ENCODE results near the gene TBC1D8B.

Gene TBC1D8B

DNA sequence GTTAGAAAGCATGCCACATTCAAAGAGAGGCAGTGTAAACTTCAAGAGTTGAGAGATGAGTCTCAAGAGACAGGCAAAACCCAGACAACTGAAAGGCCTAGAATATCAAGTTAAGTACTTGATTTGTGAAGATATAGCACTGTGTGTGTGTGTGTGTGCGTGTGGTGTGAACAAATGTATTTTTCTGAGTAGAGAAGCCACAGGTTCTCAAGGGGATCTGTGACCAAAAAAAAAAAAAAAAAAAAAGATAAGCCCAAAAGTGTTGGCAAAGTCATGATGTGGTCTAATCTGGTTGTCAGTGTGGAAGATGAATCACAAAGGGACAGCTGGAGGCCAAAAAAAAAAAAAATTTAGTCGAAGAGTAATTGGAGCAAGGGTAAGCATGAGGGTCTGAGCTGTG lies 96.8 kb downstream of the TBC1D8B start:
- no peak for DNase-seq

DNA sequence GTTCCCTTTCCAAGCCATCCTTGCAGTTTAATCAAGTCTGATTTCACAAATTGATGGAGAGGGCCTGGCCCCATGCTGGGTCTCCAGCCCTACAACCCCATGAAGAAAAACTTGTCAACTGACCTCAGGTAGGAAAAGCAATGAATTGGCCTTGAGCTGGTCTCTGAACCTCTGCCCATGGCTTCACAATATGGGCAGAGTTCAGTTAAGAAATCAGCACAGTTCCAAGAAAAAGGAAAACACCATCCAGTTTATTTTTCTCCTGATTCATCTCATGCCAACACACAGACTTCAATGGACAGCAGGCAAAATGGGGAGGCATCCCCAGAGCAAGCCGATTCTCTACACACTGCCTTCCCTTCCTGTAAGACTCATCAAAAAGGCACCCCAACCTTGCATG lies 97.4 kb downstream of the TBC1D8B start:
- peak; percentile 7 for DNase-seq

DNA sequence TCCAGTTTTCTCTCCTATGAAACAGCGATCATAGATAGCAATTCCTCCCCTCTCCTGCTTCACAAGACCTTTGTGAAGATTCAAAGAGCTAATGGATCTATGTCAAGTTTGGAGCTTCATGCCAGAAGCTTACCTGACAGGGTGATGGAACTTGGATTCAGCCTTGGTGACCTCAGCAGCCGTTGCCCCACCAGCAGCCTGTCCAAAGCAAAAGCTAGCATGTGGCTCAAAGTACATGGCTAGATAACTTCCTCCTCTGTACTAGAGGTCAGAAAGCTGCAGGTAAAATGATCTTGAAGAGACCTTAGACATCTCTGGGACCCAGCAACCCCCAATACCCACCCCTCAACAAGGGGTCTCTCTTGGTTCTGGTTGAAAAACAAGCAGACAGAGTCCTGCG lies 98.9 kb downstream of the TBC1D8B start:
- DNase-seq, result no peak

GRCh38 chrX:106901781-106902219 lies 99.3 kb downstream of the TBC1D8B start:
- DNase-seq, result no peak

GRCh38 chrX:106902684-106903083 lies 100.2 kb downstream of the TBC1D8B start:
- no peak for DNase-seq

- DNase-seq, result no peak
Measured at GRCh38 chrX:106903291-106903824, 100.9 kb downstream of the TBC1D8B start, which contains the start of gene RIPPLY1. Gene RIPPLY1 (minus strand): TSS chrX:106903341. CDS start chrX:106903287, 54 bp downstream.

DNA sequence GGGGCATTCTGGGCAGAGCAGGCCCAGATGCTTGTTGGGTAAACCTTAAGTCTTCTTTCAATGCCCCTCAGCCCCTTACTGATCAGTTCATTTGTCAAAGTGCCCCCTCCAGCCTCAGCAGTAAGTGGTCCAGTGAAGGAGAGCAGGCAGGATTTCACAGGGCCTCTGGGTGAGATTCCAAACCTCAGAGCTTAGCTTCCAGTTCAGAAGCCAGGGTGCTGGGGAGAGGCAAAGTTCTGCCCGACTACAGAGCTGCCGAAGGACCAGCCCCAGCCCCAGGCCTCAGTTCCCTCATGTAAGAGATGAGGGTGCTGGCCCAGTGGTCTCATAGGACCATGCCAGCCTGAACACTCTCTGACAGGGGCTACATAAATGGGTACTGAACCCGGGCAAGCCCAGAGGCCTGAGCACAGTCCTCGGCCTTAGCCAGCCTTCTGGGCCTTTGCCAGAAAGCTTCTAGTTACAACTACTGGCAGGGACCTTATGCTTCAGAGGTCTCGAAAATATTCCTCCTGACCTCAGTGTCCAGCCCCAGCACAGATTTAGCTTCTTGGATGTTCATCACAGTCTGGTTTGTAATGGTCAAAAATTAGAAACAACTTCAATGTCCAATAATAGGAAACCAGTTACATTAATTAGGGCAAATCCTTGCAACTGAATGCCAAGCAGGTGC lies 101.5 kb downstream of the TBC1D8B start:
- DNase-seq, result no peak

- DNase-seq, result no peak
Measured at GRCh38 chrX:106905064-106905708, 102.7 kb downstream of the TBC1D8B start.

- DNase-seq, result no peak
Measured at GRCh38 chrX:106906361-106906760, 103.9 kb downstream of the TBC1D8B start.

GRCh38 chrX:106912864-106913263 lies 110.4 kb downstream of the TBC1D8B start:
- DNase-seq, result no peak

DNA sequence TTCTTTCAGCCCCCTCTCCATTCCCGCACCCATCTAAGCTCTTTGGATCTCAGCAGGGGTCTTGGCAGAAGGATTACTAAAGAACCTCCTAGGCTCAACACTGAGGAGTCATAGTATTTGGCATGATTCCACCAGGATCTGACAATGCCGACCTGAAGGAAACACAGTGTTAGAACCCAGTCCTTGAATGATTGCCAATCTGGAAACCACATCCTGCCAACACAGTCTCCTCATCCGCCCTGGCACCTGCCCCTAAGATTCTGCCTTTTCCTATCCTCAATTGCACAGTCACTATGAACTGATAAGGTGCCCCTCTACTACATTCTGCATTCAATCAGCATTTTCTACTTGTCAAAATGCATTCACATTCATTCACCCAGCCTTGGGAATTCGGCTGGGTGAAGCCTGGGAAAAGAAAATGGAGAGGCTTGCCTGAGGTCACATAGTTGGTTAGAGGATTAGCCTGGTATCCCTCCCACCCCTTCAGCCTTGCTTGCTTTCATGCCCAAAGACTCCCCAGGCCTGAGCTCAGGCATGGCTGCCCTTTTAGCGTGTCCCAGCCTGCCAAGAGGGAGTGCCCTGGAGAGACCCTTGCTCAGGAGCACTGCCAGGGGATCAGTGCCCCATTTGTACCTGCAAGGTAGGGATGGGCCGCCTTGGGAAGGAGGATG lies 115.5 kb downstream of the TBC1D8B start:
- peak; percentile 85 for DNase-seq

GRCh38 chrX:106919932-106920452 lies 117.5 kb downstream of the TBC1D8B start, which contains the start of gene CLDN2:
Gene CLDN2 (plus strand): TSS chrX:106920402. CDS start chrX:106928229, 7,827 bp downstream.
- DNase-seq, result no peak

GRCh38 chrX:106921637-106922036 lies 119.2 kb downstream of the TBC1D8B start:
- DNase-seq, result no peak

All from NCI-H226 (cell line).